Tibial artery (tissue), 4 donors: ENCODE measurements around the gene SOX10.

Source experiments
- DNase-seq, 2 donors: peaks; one replicate each; pipeline ENCODE4 v3.0.0-alpha.2; 2019
- H3K27ac ChIP-seq, 2 donors: fragments of 200-600 bp; sonication (generic) in 1 of 2; 1 replicate in 1 of 2; 2 replicates in 1 of 2; pipeline ENCODE4 v1.5.1; 2018 to 2019; ENCODE audit warnings: mild to moderate bottlenecking in 1 of 2
- H3K27me3 ChIP-seq, 2 donors: fragments of 200-600 bp; sonication (generic) in 1 of 2; one replicate each; pipeline versions ENCODE4 v1.5.1 to v1.6.0; 2016 to 2019
- H3K36me3 ChIP-seq, 3 donors: fragments of 200-600 bp; sonication (generic) in 2 of 3; one replicate each; pipeline ENCODE4 v1.5.1; 2016 to 2019; ENCODE audit warnings: mild to moderate bottlenecking in 2 of 3
- H3K4me1 ChIP-seq, 4 donors: fragments of 200-600 bp; sonication (generic) in 2 of 4; 1 replicate in 3 of 4; 2 replicates in 1 of 4; pipeline ENCODE4 v1.5.1; 2016 to 2019
- H3K4me3 ChIP-seq, 2 donors: fragments of 200-600 bp; sonication (generic) in 1 of 2; 1 replicate in 1 of 2; 2 replicates in 1 of 2; pipeline ENCODE4 v1.5.1; 2018 to 2019; ENCODE audit warnings: mild to moderate bottlenecking in 2 of 2
- H3K9me3 ChIP-seq, 3 donors: fragments of 200-600 bp; sonication (generic) in 1 of 3; one replicate each; pipeline ENCODE4 v1.5.1; 2016 to 2019
- CTCF ChIP-seq, 2 experiments: fragments of 200-600 bp in 1 of 2; fragments of 450-650 bp in 1 of 2; IDR thresholded peaks; one replicate each; pipeline ENCODE4 v1.5.1; 2017 to 2019; ENCODE audit warnings: antibody characterized with exemption in 2 of 2, mild to moderate bottlenecking in 1 of 2, moderate library complexity in 1 of 2
- intact Hi-C: fragments of 100-400 bp; cut with DNase I; formaldehyde crosslinking; loops from one replicate; pipeline ENCODE4 v1.15.0; 2023; ENCODE audit warnings: low total_unique reads

The SOX10 gene

GRCh38 chr22:37927637-37927936 is 56.8 kb downstream of the SOX10 start:
- no peak overlapping the region for H3K4me3 ChIP-seq
- intact Hi-C loops, result no loop called here
- no peaks in the 10 kb centered on the region for H3K9me3 ChIP-seq
- no peaks in the 10 kb centered on the region for H3K27me3 ChIP-seq
- DNase-seq, result no peak
- H3K27ac ChIP-seq, result no peak overlapping the region
- H3K36me3 ChIP-seq, result peaks cover 51 to 99% (median 82%) of the 10 kb centered on the region in 3 donors
- H3K4me1 ChIP-seq, result peaks cover 0 to 9% (median 6%) of the 10 kb centered on the region in 4 donors
- no peak for TF ChIP-seq CTCF (IDR thresholded peaks at IDR 0.05)

GRCh38 chr22:37926771-37927636 is 57.4 kb downstream of the SOX10 start:
- Histone ChIP-seq H3K36me3 (peaks cover 48 to 97% (median 79%) of the 10 kb centered on the region in 3 donors), H3K9me3 (no peaks in the 10 kb centered on the region), H3K27me3 (no peaks in the 10 kb centered on the region), H3K4me3 (no peak overlapping the region), H3K27ac (no peak overlapping the region), H3K4me1 (peaks cover 0 to 9% (median 5%) of the 10 kb centered on the region in 4 donors)
- intact Hi-C loops, result no loop called here
- no peak for DNase-seq
- no peak for TF ChIP-seq CTCF (IDR thresholded peaks at IDR 0.05)

GRCh38 chr22:37926358-37926757 is 58.0 kb downstream of the SOX10 start:
- H3K4me1 ChIP-seq, result peaks cover 0 to 9% (median 5%) of the 10 kb centered on the region in 4 donors
- no peaks in the 10 kb centered on the region for H3K27me3 ChIP-seq
- no peak overlapping the region for H3K27ac ChIP-seq
- DNase-seq, result no peak
- no peak overlapping the region for H3K4me3 ChIP-seq
- H3K9me3 ChIP-seq, result no peaks in the 10 kb centered on the region
- H3K36me3 ChIP-seq, result peaks cover 45 to 97% (median 79%) of the 10 kb centered on the region in 3 donors
- TF ChIP-seq CTCF (IDR thresholded peaks at IDR 0.05), result no peak
- intact Hi-C loops, result no loop called here

- TF ChIP-seq CTCF (IDR thresholded peaks at IDR 0.05), result no peak
These were observed 58.6 kb downstream of the SOX10 start for GRCh38 chr22:37925767-37926166.

GRCh38 chr22:37925330-37925729 is 59.0 kb downstream of the SOX10 start:
- H3K4me1 ChIP-seq, result peaks cover 0 to 7% (median 2%) of the 10 kb centered on the region in 4 donors
- no peak overlapping the region for H3K4me3 ChIP-seq
- no peaks in the 10 kb centered on the region for H3K27me3 ChIP-seq
- no peak for TF ChIP-seq CTCF (IDR thresholded peaks at IDR 0.05)
- no peaks in the 10 kb centered on the region for H3K9me3 ChIP-seq
- intact Hi-C loops, result no loop called here
- DNase-seq, result no peak
- H3K27ac ChIP-seq, result no peak overlapping the region
- peaks cover 45 to 97% (median 82%) of the 10 kb centered on the region in 3 donors for H3K36me3 ChIP-seq

More at GRCh38 chr22:37925767-37926166, 58.6 kb downstream of the SOX10 start:
- intact Hi-C loops, result no loop called here
- no peaks in the 10 kb centered on the region for H3K27me3 ChIP-seq
- DNase-seq, result no peak
- no peaks in the 10 kb centered on the region for H3K9me3 ChIP-seq
- H3K36me3 ChIP-seq, result peaks cover 45 to 97% (median 82%) of the 10 kb centered on the region in 3 donors
- H3K4me3 ChIP-seq, result no peak overlapping the region
- no peak overlapping the region for H3K27ac ChIP-seq
- peaks cover 0 to 9% (median 5%) of the 10 kb centered on the region in 4 donors for H3K4me1 ChIP-seq
